GM15510 (cell line): Measurements from ENCODE around the gene ADCY1.

Source experiments
- POLR2A ChIP-seq: IDR thresholded peaks from 3 replicates; pipeline ENCODE4 v1.6.1; 2011; ENCODE audit warnings: borderline replicate concordance; ENCODE audit not compliant: insufficient read length; ENCODE audit errors: extremely low read depth

ADCY1 gene

DNA sequence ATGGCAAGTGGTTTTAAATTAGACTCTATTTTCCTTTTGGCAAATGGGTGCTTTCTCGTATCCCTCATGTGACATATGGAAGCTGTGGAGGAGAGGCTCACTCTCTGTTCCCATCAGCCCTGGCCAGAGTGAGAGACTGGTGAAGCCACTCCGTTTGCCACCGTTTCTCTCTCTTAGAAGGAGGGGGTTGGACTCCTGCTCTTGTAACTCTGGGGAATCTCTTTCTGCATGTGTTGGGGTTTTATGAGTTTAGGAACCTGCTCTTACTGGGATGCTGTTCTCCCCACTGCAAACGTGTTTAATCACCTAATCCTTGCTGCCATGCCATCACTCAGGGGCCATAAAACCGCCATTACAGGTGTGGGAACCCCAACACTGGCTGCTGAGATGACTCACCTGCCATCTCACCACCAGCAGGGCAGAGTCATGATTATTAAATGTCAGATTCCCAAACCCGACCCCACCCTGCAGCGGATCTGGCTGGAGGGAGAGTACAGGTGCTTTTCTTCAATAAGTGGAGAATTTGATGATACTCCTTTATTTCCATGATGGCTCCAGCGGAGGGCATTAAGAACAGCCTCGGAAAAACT is 103.2 kb downstream of the ADCY1 start:
- TF ChIP-seq POLR2A, result no peak

- no peak for TF ChIP-seq POLR2A
Measured at GRCh38 chr7:45679516-45679915, 105.3 kb downstream of the ADCY1 start.

GRCh38 chr7:45680776-45681175 is 106.6 kb downstream of the ADCY1 start:
- no peak for TF ChIP-seq POLR2A

GRCh38 chr7:45681596-45682357 is 107.6 kb downstream of the ADCY1 start:
- no peak for TF ChIP-seq POLR2A

GRCh38 chr7:45682358-45682735 is 108.2 kb downstream of the ADCY1 start:
- no peak for TF ChIP-seq POLR2A

- TF ChIP-seq POLR2A, result no peak
Measured at GRCh38 chr7:45682836-45683555, 108.8 kb downstream of the ADCY1 start.

GRCh38 chr7:45683556-45684148 is 109.5 kb downstream of the ADCY1 start:
- TF ChIP-seq POLR2A, result no peak

GRCh38 chr7:45684910-45685618 is 110.9 kb downstream of the ADCY1 start:
- TF ChIP-seq POLR2A, result no peak

- TF ChIP-seq POLR2A, result no peak
Measured at GRCh38 chr7:45685619-45686240, 111.6 kb downstream of the ADCY1 start.

DNA sequence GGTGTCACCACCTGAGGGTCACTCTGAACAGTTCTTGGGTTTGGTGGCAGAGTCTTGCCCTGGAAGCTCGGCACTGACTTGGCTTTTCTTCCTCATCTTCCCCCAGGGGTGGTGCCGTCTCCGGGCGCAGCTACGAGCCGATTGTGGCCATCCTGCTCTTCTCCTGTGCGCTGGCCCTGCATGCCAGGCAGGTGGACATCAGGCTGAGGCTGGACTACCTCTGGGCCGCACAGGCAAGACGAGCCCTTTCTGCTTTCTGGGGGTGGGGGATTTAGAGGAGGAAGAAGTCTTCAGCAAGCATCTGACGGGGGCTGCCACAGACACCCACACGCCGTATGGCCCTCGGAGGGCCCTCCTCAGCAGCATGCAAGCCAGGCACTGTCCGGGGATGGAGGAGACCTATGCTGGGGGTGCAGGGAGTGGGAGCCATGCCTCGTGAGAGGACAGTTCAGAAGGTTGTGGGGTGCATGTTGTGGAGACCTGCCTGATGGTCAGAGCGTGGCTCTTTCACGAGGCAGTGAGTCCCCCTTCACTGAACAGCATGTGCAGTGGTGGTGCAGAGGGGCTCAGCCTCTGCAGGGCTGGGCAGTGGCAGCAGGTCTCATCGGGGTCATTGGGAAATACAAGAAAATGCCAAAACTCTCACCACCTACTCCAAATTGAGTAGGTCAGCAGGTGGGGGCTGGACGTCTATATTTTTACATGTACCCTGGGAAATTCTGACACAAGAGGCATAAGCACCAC is 112.4 kb downstream of the ADCY1 start:
- TF ChIP-seq POLR2A, result no peak

GRCh38 chr7:45687185-45687560 is 113.0 kb downstream of the ADCY1 start:
- no peak for TF ChIP-seq POLR2A

DNA sequence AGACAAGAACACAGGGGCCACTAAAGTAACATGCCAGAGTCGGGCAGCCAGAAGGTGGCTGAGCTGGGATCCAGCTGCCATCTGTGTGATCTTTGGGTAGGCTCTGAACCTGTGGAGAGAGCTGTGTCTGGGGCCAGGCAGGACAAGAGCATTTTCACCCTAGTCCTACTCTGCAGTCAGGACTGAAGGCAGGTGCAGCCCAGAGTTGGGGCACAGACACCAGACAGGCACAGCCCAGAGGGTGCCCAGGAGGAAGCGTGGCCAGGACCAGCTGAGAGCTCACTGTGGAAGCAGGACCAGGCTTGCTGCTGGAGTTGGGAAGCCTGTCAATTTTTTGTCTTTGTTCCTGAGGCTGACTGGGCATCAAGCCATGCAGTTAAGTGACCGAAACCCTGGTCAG is 113.6 kb downstream of the ADCY1 start:
- TF ChIP-seq POLR2A, result no peak

- TF ChIP-seq POLR2A, result no peak
Measured at GRCh38 chr7:45688382-45688781, 114.2 kb downstream of the ADCY1 start.
